Activated gamma-delta T cell (primary cell): ENCODE measurements around the gene PRUNE2.

ENCODE experiments used
- DNase-seq: peaks from one replicate; lab custom pipeline; 2025; lab: John Stamatoyannopoulos, UW

PRUNE2 gene

GRCh38 chr9:76732341-76732958 is 173.5 kb downstream of the PRUNE2 start:
- DNase-seq: no peak

GRCh38 chr9:76730801-76731200 is 175.1 kb downstream of the PRUNE2 start:
- no peak for DNase-seq

GRCh38 chr9:76729980-76730737 is 175.8 kb downstream of the PRUNE2 start:
- DNase-seq: no peak

GRCh38 chr9:76729116-76729515 is 176.8 kb downstream of the PRUNE2 start:
- no peak for DNase-seq

- DNase-seq: no peak
These were observed 180.0 kb downstream of the PRUNE2 start for GRCh38 chr9:76725885-76726284.

GRCh38 chr9:76725011-76725546 is 180.8 kb downstream of the PRUNE2 start:
- DNase-seq: no peak

GRCh38 chr9:76720245-76720644 is 185.7 kb downstream of the PRUNE2 start:
- no peak for DNase-seq

GRCh38 chr9:76718166-76718565 is 187.7 kb downstream of the PRUNE2 start:
- DNase-seq: no peak

- DNase-seq: no peak
These were observed 188.3 kb downstream of the PRUNE2 start for GRCh38 chr9:76717613-76718012.

GRCh38 chr9:76717176-76717575 is 188.7 kb downstream of the PRUNE2 start:
- no peak for DNase-seq

- DNase-seq: no peak
These were observed 189.7 kb downstream of the PRUNE2 start for GRCh38 chr9:76716085-76716672.

GRCh38 chr9:76713381-76713780 is 192.5 kb downstream of the PRUNE2 start:
- DNase-seq: no peak

- no peak for DNase-seq
These were observed 196.9 kb downstream of the PRUNE2 start for GRCh38 chr9:76709020-76709419.

- no peak for DNase-seq
These were observed 198.4 kb downstream of the PRUNE2 start for GRCh38 chr9:76707510-76707909.

- DNase-seq: no peak
These were observed 201.2 kb downstream of the PRUNE2 start for GRCh38 chr9:76704593-76705204.

- no peak for DNase-seq
These were observed 202.6 kb downstream of the PRUNE2 start for GRCh38 chr9:76703270-76703669.

- DNase-seq: no peak
These were observed 204.4 kb downstream of the PRUNE2 start for GRCh38 chr9:76701441-76702039.

GRCh38 chr9:76700916-76701315 is 205.0 kb downstream of the PRUNE2 start:
- DNase-seq: no peak

GRCh38 chr9:76699971-76700370 is 205.9 kb downstream of the PRUNE2 start:
- no peak for DNase-seq

- no peak for DNase-seq
These were observed 208.4 kb downstream of the PRUNE2 start for GRCh38 chr9:76697554-76697953.

- DNase-seq: no peak
These were observed 208.8 kb downstream of the PRUNE2 start for GRCh38 chr9:76697081-76697480.

GRCh38 chr9:76693912-76694311 is 212.0 kb downstream of the PRUNE2 start:
- DNase-seq: no peak
